K562 (cell line): ENCODE measurements around the gene RNF20. TPM values are rescaled to one million over a fixed set of nuclear protein-coding genes. Genes with fewer than 3 reads are reported as not detected.
A peak's percentile ranks its signal among the peaks of the same experiment; 100 is the strongest.

ENCODE experiments used
- CBFA2T3 ChIP-seq: fragments of 450-650 bp; IDR thresholded peaks from 2 replicates; pipeline ENCODE4 v1.6.1; 2017
- ERF ChIP-seq: fragments of 450-650 bp; formaldehyde crosslinking; IDR thresholded peaks from 2 replicates; pipeline ENCODE4 v1.4.0; 2020; ENCODE audit warnings: mild to moderate bottlenecking, mixed read lengths
- ETS2 ChIP-seq: IDR thresholded peaks from 2 replicates; pipeline ENCODE4 v1.6.1; 2016; ENCODE audit warnings: borderline replicate concordance, missing genetic modification characterization, mild to moderate bottlenecking, moderate library complexity, missing compliant biosample characterization; ENCODE audit not compliant: poor library complexity, severe bottlenecking
- HMGN3 ChIP-seq: IDR thresholded peaks from 2 replicates; pipeline ENCODE4 v1.6.1; 2011; ENCODE audit warnings: borderline replicate concordance, low read depth, mild to moderate bottlenecking, mixed read lengths, low read length; ENCODE audit not compliant: insufficient read length; ENCODE audit errors: extremely low read depth
- IRF2 ChIP-seq: sonication (generic); formaldehyde crosslinking; IDR thresholded peaks from 2 replicates; pipeline ENCODE4 v1.8.1; 2022; ENCODE audit warnings: mild to moderate bottlenecking, missing genetic modification reagents
- MTA2 ChIP-seq: fragments of 450-650 bp; IDR thresholded peaks from 2 replicates; pipeline ENCODE4 v1.6.1; 2016; ENCODE audit warnings: low read depth
- TOE1 ChIP-seq, 2 experiments: fragments of 450-650 bp in 1 of 2; sonication (generic) in 1 of 2; formaldehyde crosslinking in 1 of 2; IDR thresholded peaks; 2 replicates each; pipeline versions ENCODE4 v1.7.1 to v1.8.0; 2016 to 2022; ENCODE audit warnings: borderline replicate concordance in 2 of 2, mild to moderate bottlenecking in 2 of 2, antibody characterized with exemption in 1 of 2, inconsistent platforms in 1 of 2, low read depth in 1 of 2, missing genetic modification reagents in 1 of 2, moderate library complexity in 1 of 2
- TSC22D4 ChIP-seq: fragments of 450-650 bp; IDR thresholded peaks from 2 replicates; pipeline ENCODE4 v1.6.1; 2016; ENCODE audit warnings: missing genetic modification characterization, missing biosample characterization, control low read depth
- polyA plus RNA-seq, 8 experiments: library from polyadenylated mRNA; depleted of rRNA in 4 of 8; stranded (reverse) in 5 of 8; unstranded in 3 of 8; fragments of >200 nt; fragmentation: Nextera tagmentation in 2 of 8; fragmentation: Illumina TruSeq in 1 of 8; extraction: Ambion mirVana in 2 of 8; extraction: Trizol in 1 of 8; gene quantifications; 2 replicates each; pipeline versions ENCODE4 v1.2.1 to v1.2.3, GENCODE V29; 2011 to 2014; ENCODE audit warnings: inconsistent platforms in 1 of 8, missing spikeins in 1 of 8
- total RNA-seq, 7 experiments: library from RNA; depleted of rRNA in 6 of 7; stranded (reverse); fragments of >200 nt in 6 of 7; fragmentation: Illumina TruSeq in 2 of 7; extraction: Trizol in 2 of 7; gene quantifications; 2 replicates each; pipeline versions ENCODE4 v1.2.1 to v1.2.3, GENCODE V29; 2011 to 2021; ENCODE audit warnings: low replicate concordance in 1 of 7
- TF ChIP-seq, protein P1 (sequence below), 2 experiments: fragments of 450-650 bp in 1 of 2; sonication (generic) in 1 of 2; formaldehyde crosslinking in 1 of 2; IDR thresholded peaks; 2 replicates each; pipeline versions ENCODE4 v1.7.1 to v1.9.0; 2016 to 2022; ENCODE audit warnings: inconsistent platforms in 1 of 2, mild to moderate bottlenecking in 1 of 2, missing genetic modification reagents in 1 of 2
- TF ChIP-seq, protein P2 (sequence below): fragments of 250-450 bp; sonication (Bioruptor Pico); IDR thresholded peaks from 2 replicates; pipeline ENCODE4 v1.6.1; 2021; ENCODE audit warnings: mild to moderate bottlenecking
- TF ChIP-seq, protein P3 (sequence below): sonication (generic); formaldehyde crosslinking; IDR thresholded peaks from 2 replicates; pipeline ENCODE4 v1.8.0; 2022; ENCODE audit warnings: mild to moderate bottlenecking, missing genetic modification reagents

The RNF20 gene
- total and polyA plus RNA-seq, 9 of the 15 experiments (the other 6 are each of a cell fraction or from before 2014, with no cell fraction given) = 5.5 to 25.0 (median 22.1) TPM

DNA sequence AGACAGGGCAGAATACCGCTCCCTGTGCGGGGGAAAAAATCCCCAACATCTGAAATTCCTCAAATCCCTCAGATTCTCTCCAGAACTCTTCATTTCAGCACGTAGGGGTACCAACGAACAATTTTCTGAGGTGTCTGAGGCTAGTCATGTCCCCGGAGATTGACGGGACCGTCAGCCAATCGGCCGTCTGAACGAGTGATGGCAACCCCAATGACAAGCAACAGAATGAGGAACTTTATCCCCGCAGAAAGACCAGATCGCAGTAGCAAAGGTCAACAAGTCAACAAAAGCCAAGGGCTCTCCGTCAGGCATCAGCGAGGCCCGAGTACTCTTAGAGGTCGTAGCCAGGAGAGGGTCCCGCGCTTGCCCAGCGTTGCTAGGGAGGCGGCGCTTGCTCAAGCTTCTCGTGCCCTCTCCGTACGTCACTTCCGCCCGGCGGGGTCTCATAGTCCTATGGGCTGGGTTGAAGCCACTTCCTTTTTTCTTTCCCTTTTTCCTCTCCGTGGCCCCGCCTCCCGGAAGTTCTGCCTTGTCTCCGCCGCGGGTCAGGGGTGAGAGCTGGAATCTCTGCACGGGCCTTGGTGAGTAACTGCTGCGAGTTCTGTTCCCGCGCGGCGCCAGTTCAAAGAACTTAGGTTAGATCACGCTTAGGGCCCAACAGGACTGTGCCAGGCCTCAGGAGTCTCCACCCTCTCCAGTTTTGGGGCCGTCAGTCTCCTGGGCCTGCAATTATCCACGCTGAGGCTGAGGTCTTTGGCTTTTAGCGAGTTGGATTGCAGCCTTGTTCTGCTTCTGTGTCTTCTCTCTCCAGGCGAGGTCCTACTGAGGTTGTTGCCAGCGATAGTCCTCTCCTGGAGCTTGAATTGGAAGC, at the start of gene RNF20 (continued):
- TF ChIP-seq, protein P1, sequence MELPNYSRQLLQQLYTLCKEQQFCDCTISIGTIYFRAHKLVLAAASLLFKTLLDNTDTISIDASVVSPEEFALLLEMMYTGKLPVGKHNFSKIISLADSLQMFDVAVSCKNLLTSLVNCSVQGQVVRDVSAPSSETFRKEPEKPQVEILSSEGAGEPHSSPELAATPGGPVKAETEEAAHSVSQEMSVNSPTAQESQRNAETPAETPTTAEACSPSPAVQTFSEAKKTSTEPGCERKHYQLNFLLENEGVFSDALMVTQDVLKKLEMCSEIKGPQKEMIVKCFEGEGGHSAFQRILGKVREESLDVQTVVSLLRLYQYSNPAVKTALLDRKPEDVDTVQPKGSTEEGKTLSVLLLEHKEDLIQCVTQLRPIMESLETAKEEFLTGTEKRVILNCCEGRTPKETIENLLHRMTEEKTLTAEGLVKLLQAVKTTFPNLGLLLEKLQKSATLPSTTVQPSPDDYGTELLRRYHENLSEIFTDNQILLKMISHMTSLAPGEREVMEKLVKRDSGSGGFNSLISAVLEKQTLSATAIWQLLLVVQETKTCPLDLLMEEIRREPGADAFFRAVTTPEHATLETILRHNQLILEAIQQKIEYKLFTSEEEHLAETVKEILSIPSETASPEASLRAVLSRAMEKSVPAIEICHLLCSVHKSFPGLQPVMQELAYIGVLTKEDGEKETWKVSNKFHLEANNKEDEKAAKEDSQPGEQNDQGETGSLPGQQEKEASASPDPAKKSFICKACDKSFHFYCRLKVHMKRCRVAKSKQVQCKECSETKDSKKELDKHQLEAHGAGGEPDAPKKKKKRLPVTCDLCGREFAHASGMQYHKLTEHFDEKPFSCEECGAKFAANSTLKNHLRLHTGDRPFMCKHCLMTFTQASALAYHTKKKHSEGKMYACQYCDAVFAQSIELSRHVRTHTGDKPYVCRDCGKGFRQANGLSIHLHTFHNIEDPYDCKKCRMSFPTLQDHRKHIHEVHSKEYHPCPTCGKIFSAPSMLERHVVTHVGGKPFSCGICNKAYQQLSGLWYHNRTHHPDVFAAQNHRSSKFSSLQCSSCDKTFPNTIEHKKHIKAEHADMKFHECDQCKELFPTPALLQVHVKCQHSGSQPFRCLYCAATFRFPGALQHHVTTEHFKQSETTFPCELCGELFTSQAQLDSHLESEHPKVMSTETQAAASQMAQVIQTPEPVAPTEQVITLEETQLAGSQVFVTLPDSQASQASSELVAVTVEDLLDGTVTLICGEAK (IDR thresholded peaks at IDR 0.05) = peak; percentile 98
- TF ChIP-seq, protein P1 (CRISPR knock-in tag; IDR thresholded peaks at IDR 0.05) = no peak
- TF ChIP-seq, protein P2, sequence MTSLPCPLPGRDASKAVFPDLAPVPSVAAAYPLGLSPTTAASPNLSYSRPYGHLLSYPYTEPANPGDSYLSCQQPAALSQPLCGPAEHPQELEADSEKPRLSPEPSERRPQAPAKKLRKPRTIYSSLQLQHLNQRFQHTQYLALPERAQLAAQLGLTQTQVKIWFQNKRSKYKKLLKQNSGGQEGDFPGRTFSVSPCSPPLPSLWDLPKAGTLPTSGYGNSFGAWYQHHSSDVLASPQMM (CRISPR knock-in tag) = no peak
- TF ChIP-seq ERF (no peak), TOE1 (IDR thresholded peaks at IDR 0.05; ENCODE audit: borderline replicate concordance) (no peak), TOE1 (CRISPR knock-in tag; IDR thresholded peaks at IDR 0.05; ENCODE audit: borderline replicate concordance, low read depth) (no peak), TSC22D4 (tag) (no peak), CBFA2T3 (no peak), ETS2 (tag) (no peak), IRF2 (CRISPR knock-in tag) (no peak), MTA2 (no peak), HMGN3 (no peak)
- TF ChIP-seq, protein P3, sequence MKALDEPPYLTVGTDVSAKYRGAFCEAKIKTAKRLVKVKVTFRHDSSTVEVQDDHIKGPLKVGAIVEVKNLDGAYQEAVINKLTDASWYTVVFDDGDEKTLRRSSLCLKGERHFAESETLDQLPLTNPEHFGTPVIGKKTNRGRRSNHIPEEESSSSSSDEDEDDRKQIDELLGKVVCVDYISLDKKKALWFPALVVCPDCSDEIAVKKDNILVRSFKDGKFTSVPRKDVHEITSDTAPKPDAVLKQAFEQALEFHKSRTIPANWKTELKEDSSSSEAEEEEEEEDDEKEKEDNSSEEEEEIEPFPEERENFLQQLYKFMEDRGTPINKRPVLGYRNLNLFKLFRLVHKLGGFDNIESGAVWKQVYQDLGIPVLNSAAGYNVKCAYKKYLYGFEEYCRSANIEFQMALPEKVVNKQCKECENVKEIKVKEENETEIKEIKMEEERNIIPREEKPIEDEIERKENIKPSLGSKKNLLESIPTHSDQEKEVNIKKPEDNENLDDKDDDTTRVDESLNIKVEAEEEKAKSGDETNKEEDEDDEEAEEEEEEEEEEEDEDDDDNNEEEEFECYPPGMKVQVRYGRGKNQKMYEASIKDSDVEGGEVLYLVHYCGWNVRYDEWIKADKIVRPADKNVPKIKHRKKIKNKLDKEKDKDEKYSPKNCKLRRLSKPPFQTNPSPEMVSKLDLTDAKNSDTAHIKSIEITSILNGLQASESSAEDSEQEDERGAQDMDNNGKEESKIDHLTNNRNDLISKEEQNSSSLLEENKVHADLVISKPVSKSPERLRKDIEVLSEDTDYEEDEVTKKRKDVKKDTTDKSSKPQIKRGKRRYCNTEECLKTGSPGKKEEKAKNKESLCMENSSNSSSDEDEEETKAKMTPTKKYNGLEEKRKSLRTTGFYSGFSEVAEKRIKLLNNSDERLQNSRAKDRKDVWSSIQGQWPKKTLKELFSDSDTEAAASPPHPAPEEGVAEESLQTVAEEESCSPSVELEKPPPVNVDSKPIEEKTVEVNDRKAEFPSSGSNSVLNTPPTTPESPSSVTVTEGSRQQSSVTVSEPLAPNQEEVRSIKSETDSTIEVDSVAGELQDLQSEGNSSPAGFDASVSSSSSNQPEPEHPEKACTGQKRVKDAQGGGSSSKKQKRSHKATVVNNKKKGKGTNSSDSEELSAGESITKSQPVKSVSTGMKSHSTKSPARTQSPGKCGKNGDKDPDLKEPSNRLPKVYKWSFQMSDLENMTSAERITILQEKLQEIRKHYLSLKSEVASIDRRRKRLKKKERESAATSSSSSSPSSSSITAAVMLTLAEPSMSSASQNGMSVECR (CRISPR knock-in tag) = no peak
